Coronary artery (tissue), 2 donors: ENCODE measurements around the gene NOP56.

ENCODE experiments used
- DNase-seq: peaks from one replicate; pipeline ENCODE4 v3.0.0-alpha.2; 2017; ENCODE audit warnings: low spot score
- H3K27ac ChIP-seq, 2 donors: fragments of 200-600 bp; sonication (generic); one replicate each; pipeline ENCODE4 v1.5.1; 2016 to 2019
- H3K4me3 ChIP-seq: fragments of 200-600 bp; sonication (generic); 2 replicates; pipeline ENCODE4 v1.5.1; 2016; ENCODE audit warnings: mild to moderate bottlenecking, moderate library complexity
- CTCF ChIP-seq: fragments of 200-600 bp; sonication (generic); IDR thresholded peaks from one replicate; pipeline ENCODE4 v1.5.1; 2019; ENCODE audit warnings: antibody characterized with exemption

The NOP56 gene

GRCh38 chr20:2697768-2698167, 45.3 kb downstream of the NOP56 start:
- DNase-seq = peak; percentile 67
- no peak overlapping the region for H3K27ac ChIP-seq
- no peak for TF ChIP-seq CTCF

GRCh38 chr20:2698186-2698817, 45.9 kb downstream of the NOP56 start:
- Histone ChIP-seq H3K27ac (no peak overlapping the region), H3K4me3 (no peak overlapping the region)
- DNase-seq = peak; percentile 65
- no peak for TF ChIP-seq CTCF

More at GRCh38 chr20:2697768-2698167, 45.3 kb downstream of the NOP56 start:
- no peak overlapping the region for H3K4me3 ChIP-seq

GRCh38 chr20:2698912-2699311, 46.5 kb downstream of the NOP56 start:
- Histone ChIP-seq H3K27ac (no peak overlapping the region), H3K4me3 (no peak overlapping the region)
- TF ChIP-seq CTCF = no peak
- DNase-seq = peak; percentile 49

- peak; percentile 66 for DNase-seq
- H3K27ac ChIP-seq = no peak overlapping the region
- H3K4me3 ChIP-seq = no peak overlapping the region
- TF ChIP-seq CTCF = no peak
Observed at GRCh38 chr20:2699775-2700413, 47.5 kb downstream of the NOP56 start.

GRCh38 chr20:2700913-2701620, 48.6 kb downstream of the NOP56 start:
- no peak for TF ChIP-seq CTCF
- DNase-seq = peak; percentile 67
- Histone ChIP-seq H3K4me3 (no peak overlapping the region), H3K27ac (no peak overlapping the region)

GRCh38 chr20:2701671-2702081, 49.2 kb downstream of the NOP56 start:
- no peak for TF ChIP-seq CTCF
- peak; percentile 22 for DNase-seq
- no peak overlapping the region for H3K27ac ChIP-seq
- no peak overlapping the region for H3K4me3 ChIP-seq
